GM20431 (cell line): ENCODE results near the gene ZFP30.

Experiments
- in situ Hi-C: fragments of 300-500 bp; cut with MseI, MboI; formaldehyde crosslinking; loops from one replicate; pipeline ENCODE4 v1.15.0; 2020; ENCODE audit warnings: low sequenced_read_pairs; ENCODE audit not compliant: unreplicated experiment

Gene ZFP30

DNA sequence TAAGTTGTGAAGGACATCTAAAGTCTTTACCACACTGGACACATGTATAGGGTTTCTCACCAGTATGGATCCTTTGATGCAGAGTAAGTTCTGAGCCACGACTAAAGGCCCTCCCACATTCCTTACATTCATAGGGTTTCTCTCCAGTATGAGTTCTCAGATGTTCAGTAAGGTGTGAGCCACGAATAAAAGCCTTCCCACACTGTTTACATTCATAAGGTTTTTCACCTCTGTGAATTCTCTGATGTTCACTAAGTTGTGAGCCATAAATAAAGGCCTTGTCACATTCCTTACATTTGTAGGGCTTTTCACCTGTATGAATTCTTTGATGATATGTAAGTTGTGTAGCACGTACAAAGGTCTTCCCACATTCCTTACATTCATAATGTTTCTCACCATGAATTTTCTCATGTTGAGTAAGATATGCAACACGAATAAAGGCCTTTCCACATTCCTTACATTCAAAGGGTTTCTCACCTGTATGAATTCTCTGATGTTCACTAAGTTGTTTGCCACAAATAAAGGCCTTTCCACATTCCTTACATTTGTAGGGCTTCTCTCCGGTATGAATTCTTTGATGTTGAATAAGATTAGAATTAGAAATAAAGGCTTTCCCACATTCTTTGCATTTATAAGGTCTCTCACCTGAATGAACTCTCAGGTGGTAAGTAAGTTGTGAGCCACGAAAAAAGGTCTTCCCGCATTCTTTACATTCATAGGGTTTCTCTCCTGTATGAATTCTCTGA, 90.5 kb downstream of the ZFP30 start:
- in situ Hi-C loops = no loop called here
